MG63 (cell line): ENCODE data around the gene CD99. TPM values are rescaled to one million over a fixed set of nuclear protein-coding genes. Genes with fewer than 3 reads are reported as not detected.
"Not testable (repeated sequence)": the region's sequence is repeated elsewhere in the genome, so short reads cannot be mapped to it uniquely, and the experiment has no call there.

Experiments
- DNase-seq: peaks from one replicate; pipeline ENCODE4 v3.0.0-alpha.2; 2020
- H3K27me3 ChIP-seq: fragments of 250-450 bp; sonication (Bioruptor Pico); 2 replicates; pipeline ENCODE4 v1.5.1; 2020; ENCODE audit warnings: mild to moderate bottlenecking, moderate library complexity
- H3K36me3 ChIP-seq: fragments of 250-450 bp; sonication (Bioruptor Pico); 2 replicates; pipeline ENCODE4 v1.5.1; 2020; ENCODE audit warnings: mild to moderate bottlenecking, moderate library complexity
- H3K4me3 ChIP-seq: fragments of 250-450 bp; sonication (Bioruptor Pico); 2 replicates; pipeline ENCODE4 v1.5.1; 2020; ENCODE audit warnings: mild to moderate bottlenecking, moderate library complexity
- H3K9me3 ChIP-seq: fragments of 250-450 bp; sonication (Bioruptor Pico); 2 replicates; pipeline ENCODE4 v1.5.1; 2020; ENCODE audit warnings: mild to moderate bottlenecking, moderate library complexity
- total RNA-seq: library from RNA; depleted of rRNA; stranded (reverse); fragments of >200 nt; shearing (Covaris generic); gene quantifications from 2 replicates; pipeline ENCODE4 v1.2.3, GENCODE V29; 2014; ENCODE audit warnings: low replicate concordance

CD99 gene
- total RNA-seq, 1 experiment from 2014 or later, result 695 TPM

- no peaks in the 10 kb centered on the region for H3K27me3 ChIP-seq
- H3K36me3 ChIP-seq, result peaks cover 57% of the 10 kb centered on the region
- DNase-seq, result peak; percentile 98
- H3K9me3 ChIP-seq, result no peaks in the 10 kb centered on the region
- H3K4me3 ChIP-seq, result no peak overlapping the region
Measured at GRCh38 chrX:2707334-2707760, 16.3 kb downstream of the CD99 start.

GRCh38 chrX:2708021-2708420, 16.9 kb downstream of the CD99 start:
- no peaks in the 10 kb centered on the region for H3K9me3 ChIP-seq
- no peaks in the 10 kb centered on the region for H3K27me3 ChIP-seq
- peaks cover 57% of the 10 kb centered on the region for H3K36me3 ChIP-seq
- H3K4me3 ChIP-seq, result no peak overlapping the region
- DNase-seq, result no peak

GRCh38 chrX:2708592-2709188, 17.6 kb downstream of the CD99 start:
- Histone ChIP-seq H3K36me3 (peaks cover 58% of the 10 kb centered on the region), H3K4me3 (no peak overlapping the region), H3K27me3 (no peaks in the 10 kb centered on the region), H3K9me3 (no peaks in the 10 kb centered on the region)
- no peak for DNase-seq

GRCh38 chrX:2709556-2709955, 18.5 kb downstream of the CD99 start:
- H3K9me3 ChIP-seq, result no peaks in the 10 kb centered on the region
- no peak overlapping the region for H3K4me3 ChIP-seq
- no peaks in the 10 kb centered on the region for H3K27me3 ChIP-seq
- DNase-seq, result no peak
- H3K36me3 ChIP-seq, result peaks cover 55% of the 10 kb centered on the region

GRCh38 chrX:2710041-2710840, 19.1 kb downstream of the CD99 start:
- Histone ChIP-seq H3K27me3 (no peaks in the 10 kb centered on the region), H3K4me3 (peak overlapping the region; percentile 5; the same call in 1 of the 2 replicates), H3K9me3 (no peaks in the 10 kb centered on the region), H3K36me3 (peaks cover 55% of the 10 kb centered on the region)
- peak; percentile 50 for DNase-seq

- Histone ChIP-seq H3K27me3 (no peaks in the 10 kb centered on the region), H3K4me3 (no peak overlapping the region), H3K36me3 (peaks cover 53% of the 10 kb centered on the region), H3K9me3 (no peaks in the 10 kb centered on the region)
- DNase-seq, result no peak
Measured at GRCh38 chrX:2711441-2711840, 20.3 kb downstream of the CD99 start.

- H3K4me3 ChIP-seq, result no peak overlapping the region
- no peaks in the 10 kb centered on the region for H3K9me3 ChIP-seq
- peaks cover 62% of the 10 kb centered on the region for H3K36me3 ChIP-seq
- no peak for DNase-seq
- H3K27me3 ChIP-seq, result no peaks in the 10 kb centered on the region
Measured at GRCh38 chrX:2712428-2712827, 21.3 kb downstream of the CD99 start.

- Histone ChIP-seq H3K9me3 (no peaks in the 10 kb centered on the region), H3K4me3 (no peak overlapping the region), H3K27me3 (no peaks in the 10 kb centered on the region), H3K36me3 (peaks cover 64% of the 10 kb centered on the region)
- no peak for DNase-seq
Measured at GRCh38 chrX:2712890-2713840, 22.1 kb downstream of the CD99 start.

- H3K9me3 ChIP-seq, result no peaks in the 10 kb centered on the region
- peaks cover 73% of the 10 kb centered on the region for H3K36me3 ChIP-seq
- no peaks in the 10 kb centered on the region for H3K27me3 ChIP-seq
- DNase-seq, result no peak
- no peak overlapping the region for H3K4me3 ChIP-seq
Measured at GRCh38 chrX:2714551-2714950, 23.5 kb downstream of the CD99 start.

- H3K9me3 ChIP-seq, result no peaks in the 10 kb centered on the region
- no peak for DNase-seq
- H3K27me3 ChIP-seq, result no peaks in the 10 kb centered on the region
- H3K36me3 ChIP-seq, result peaks cover 78% of the 10 kb centered on the region
- H3K4me3 ChIP-seq, result no peak overlapping the region
Measured at GRCh38 chrX:2715066-2715600, 24.0 kb downstream of the CD99 start.

- H3K27me3 ChIP-seq, result no peaks in the 10 kb centered on the region
- H3K36me3 ChIP-seq, result peaks cover 87% of the 10 kb centered on the region
- H3K9me3 ChIP-seq, result no peaks in the 10 kb centered on the region
- no peak overlapping the region for H3K4me3 ChIP-seq
- no peak for DNase-seq
Measured at GRCh38 chrX:2717312-2717711, 26.2 kb downstream of the CD99 start.

- DNase-seq, result no peak
- H3K36me3 ChIP-seq, result peaks cover 88% of the 10 kb centered on the region
- no peak overlapping the region for H3K4me3 ChIP-seq
Measured at GRCh38 chrX:2718821-2719220, 27.7 kb downstream of the CD99 start.

GRCh38 chrX:2719774-2720447, 28.8 kb downstream of the CD99 start:
- DNase-seq, result no peak
- no peak overlapping the region for H3K4me3 ChIP-seq
- H3K27me3 ChIP-seq, result no peaks in the 10 kb centered on the region
- no peaks in the 10 kb centered on the region for H3K9me3 ChIP-seq
- peaks cover 91% of the 10 kb centered on the region for H3K36me3 ChIP-seq

More at GRCh38 chrX:2718821-2719220, 27.7 kb downstream of the CD99 start:
- no peaks in the 10 kb centered on the region for H3K9me3 ChIP-seq
- H3K27me3 ChIP-seq, result no peaks in the 10 kb centered on the region

- H3K4me3 ChIP-seq, result no peak overlapping the region
- DNase-seq, result no peak
- no peaks in the 10 kb centered on the region for H3K27me3 ChIP-seq
- no peaks in the 10 kb centered on the region for H3K9me3 ChIP-seq
- H3K36me3 ChIP-seq, result peaks cover 94% of the 10 kb centered on the region
Measured at GRCh38 chrX:2723286-2723879, 32.3 kb downstream of the CD99 start.

GRCh38 chrX:2727264-2727663, 36.2 kb downstream of the CD99 start:
- DNase-seq, H3K27me3 ChIP-seq, H3K4me3 ChIP-seq, H3K9me3 ChIP-seq: not testable (repeated sequence)
- H3K36me3 ChIP-seq, result peaks cover 85% of the 10 kb centered on the region

GRCh38 chrX:2732076-2732475, 41.0 kb downstream of the CD99 start:
- Histone ChIP-seq H3K9me3 (no peaks in the 10 kb centered on the region), H3K27me3 (no peaks in the 10 kb centered on the region), H3K4me3 (no peak overlapping the region), H3K36me3 (peaks cover 74% of the 10 kb centered on the region)
- no peak for DNase-seq
